Ascending aorta (tissue), 2 donors: ENCODE results near the gene SV2C. TPM values are rescaled to one million over a fixed set of nuclear protein-coding genes. Genes with fewer than 3 reads are reported as not detected.

ENCODE experiments used
- DNase-seq, 2 donors: peaks; one replicate each; pipeline ENCODE4 v3.0.0-alpha.2; 2019; ENCODE audit warnings: low spot score in 2 of 2
- H3K27ac ChIP-seq, 2 donors: fragments of 200-600 bp; sonication (generic); one replicate each; pipeline ENCODE4 v1.5.1; 2016 to 2017; ENCODE audit warnings: mild to moderate bottlenecking in 1 of 2
- H3K27me3 ChIP-seq: fragments of 200-600 bp; sonication (generic); one replicate; pipeline ENCODE4 v1.5.1; 2017
- H3K36me3 ChIP-seq, 2 donors: fragments of 200-600 bp; sonication (generic); one replicate each; pipeline ENCODE4 v1.5.1; 2016
- H3K4me1 ChIP-seq, 2 donors: fragments of 200-600 bp; sonication (generic); one replicate each; pipeline ENCODE4 v1.5.1; 2016 to 2017; ENCODE audit warnings: mild to moderate bottlenecking in 1 of 2
- H3K4me3 ChIP-seq, 2 donors: fragments of 200-600 bp; sonication (generic); one replicate each; pipeline ENCODE4 v1.5.1; 2016 to 2017; ENCODE audit warnings: mild to moderate bottlenecking in 1 of 2
- H3K9me3 ChIP-seq, 2 donors: fragments of 200-600 bp; sonication (generic); one replicate each; pipeline ENCODE4 v1.5.1; 2016
- CTCF ChIP-seq, 3 experiments: fragments of 200-600 bp in 2 of 3; fragments of 450-650 bp in 1 of 3; sonication (generic) in 2 of 3; IDR thresholded peaks; one replicate each; pipeline ENCODE4 v1.5.1; 2016 to 2019; ENCODE audit warnings: antibody characterized with exemption in 3 of 3, mild to moderate bottlenecking in 1 of 3, moderate library complexity in 1 of 3
- intact Hi-C: fragments of 100-400 bp; cut with DNase I; formaldehyde crosslinking; loops from one replicate; pipeline ENCODE4 v1.15.1; 2023
- total RNA-seq: library from RNA; depleted of rRNA; stranded (reverse); fragments of >200 nt; gene quantifications from one replicate; pipeline ENCODE4 v1.1.0, GENCODE V29; 2016

The SV2C gene
- total RNA-seq, 1 donor from 2014 or later: not detected

- TF ChIP-seq CTCF (IDR thresholded peaks at IDR 0.05): no peak
- DNase-seq: no peak
- intact Hi-C loops: no loop called here
- H3K36me3 ChIP-seq: no peaks in the 10 kb centered on the region
- H3K27ac ChIP-seq: no peak overlapping the region
- no peaks in the 10 kb centered on the region for H3K27me3 ChIP-seq
- no peak overlapping the region for H3K4me3 ChIP-seq
- H3K4me1 ChIP-seq: no peaks in the 10 kb centered on the region
- H3K9me3 ChIP-seq: no peaks in the 10 kb centered on the region
These were observed 220.7 kb downstream of the SV2C start for GRCh38 chr5:76303921-76304320.

GRCh38 chr5:76305269-76305668 is 222.1 kb downstream of the SV2C start:
- no peaks in the 10 kb centered on the region for H3K27me3 ChIP-seq
- no peak overlapping the region for H3K27ac ChIP-seq
- no peaks in the 10 kb centered on the region for H3K4me1 ChIP-seq
- no peak for TF ChIP-seq CTCF (IDR thresholded peaks at IDR 0.05)
- intact Hi-C loops: no loop called here
- no peak overlapping the region for H3K4me3 ChIP-seq
- no peaks in the 10 kb centered on the region for H3K36me3 ChIP-seq
- no peaks in the 10 kb centered on the region for H3K9me3 ChIP-seq
- no peak for DNase-seq

- intact Hi-C loops: no loop called here
- no peaks in the 10 kb centered on the region for H3K27me3 ChIP-seq
- H3K9me3 ChIP-seq: no peaks in the 10 kb centered on the region
- DNase-seq: no peak
- no peak overlapping the region for H3K4me3 ChIP-seq
- no peaks in the 10 kb centered on the region for H3K36me3 ChIP-seq
- H3K27ac ChIP-seq: no peak overlapping the region
- TF ChIP-seq CTCF (IDR thresholded peaks at IDR 0.05): no peak
- H3K4me1 ChIP-seq: no peaks in the 10 kb centered on the region
These were observed 222.6 kb downstream of the SV2C start for GRCh38 chr5:76305775-76306174.

GRCh38 chr5:76310208-76310607 is 227.0 kb downstream of the SV2C start:
- Histone ChIP-seq H3K36me3 (no peaks in the 10 kb centered on the region), H3K27ac (no peak overlapping the region), H3K27me3 (no peaks in the 10 kb centered on the region), H3K4me1 (no peaks in the 10 kb centered on the region), H3K4me3 (no peak overlapping the region), H3K9me3 (no peaks in the 10 kb centered on the region)
- intact Hi-C loops: no loop called here
- TF ChIP-seq CTCF (IDR thresholded peaks at IDR 0.05): no peak
- DNase-seq: no peak

GRCh38 chr5:76312783-76313182 is 229.6 kb downstream of the SV2C start:
- Histone ChIP-seq H3K9me3 (no peaks in the 10 kb centered on the region), H3K4me3 (no peak overlapping the region), H3K27me3 (no peaks in the 10 kb centered on the region), H3K36me3 (no peaks in the 10 kb centered on the region), H3K4me1 (no peaks in the 10 kb centered on the region), H3K27ac (no peak overlapping the region)
- intact Hi-C loops: no loop called here
- no peak for DNase-seq
- TF ChIP-seq CTCF (IDR thresholded peaks at IDR 0.05): no peak

GRCh38 chr5:76314643-76315042 is 231.5 kb downstream of the SV2C start:
- H3K9me3 ChIP-seq: no peaks in the 10 kb centered on the region
- H3K27ac ChIP-seq: no peak overlapping the region
- H3K4me3 ChIP-seq: no peak overlapping the region
- intact Hi-C loops: no loop called here
- no peaks in the 10 kb centered on the region for H3K36me3 ChIP-seq
- TF ChIP-seq CTCF (IDR thresholded peaks at IDR 0.05): no peak
- H3K4me1 ChIP-seq: no peaks in the 10 kb centered on the region
- H3K27me3 ChIP-seq: no peaks in the 10 kb centered on the region
- no peak for DNase-seq
